Neuronal stem cell (in vitro differentiated cells): ENCODE measurements around the gene SLFN13.

Experiments
- DNase-seq: peaks from one replicate; pipeline ENCODE4 v3.0.0-alpha.2; 2013; ENCODE audit warnings: low spot score
- H2AFZ ChIP-seq: one replicate; pipeline ENCODE4 v1.6.1; 2013; ENCODE audit warnings: mild to moderate bottlenecking, low read length, inconsistent platforms
- H2AK5ac ChIP-seq: 2 replicates; pipeline ENCODE4 v1.6.1; 2013; ENCODE audit warnings: low read depth, mild to moderate bottlenecking, inconsistent platforms, low read length, moderate library complexity, mixed read lengths
- H2BK120ac ChIP-seq: 2 replicates; pipeline ENCODE4 v1.6.1; 2013; ENCODE audit warnings: low read depth, mild to moderate bottlenecking, inconsistent platforms, low read length, moderate library complexity, mixed read lengths
- H2BK12ac ChIP-seq: one replicate; pipeline ENCODE4 v1.6.1; 2013; ENCODE audit warnings: low read length, inconsistent platforms
- H2BK15ac ChIP-seq: 2 replicates; pipeline ENCODE4 v1.6.1; 2013; ENCODE audit warnings: mild to moderate bottlenecking, low read length, inconsistent platforms, mixed read lengths
- H2BK5ac ChIP-seq: one replicate; pipeline ENCODE4 v1.6.1; 2013; ENCODE audit warnings: inconsistent platforms, mild to moderate bottlenecking, low read length, moderate library complexity
- H3K14ac ChIP-seq: one replicate; pipeline ENCODE4 v1.6.1; 2013; ENCODE audit warnings: low read length, inconsistent platforms
- H3K18ac ChIP-seq: 2 replicates; pipeline ENCODE4 v1.6.1; 2013; ENCODE audit warnings: low read length, inconsistent platforms
- H3K23ac ChIP-seq: 2 replicates; pipeline ENCODE4 v1.6.1; 2013; ENCODE audit warnings: low read depth, mild to moderate bottlenecking, mixed read lengths, low read length, inconsistent platforms; ENCODE audit not compliant: poor library complexity
- H3K27ac ChIP-seq: replicated peaks from 3 replicates; pipeline ENCODE4 v1.5.1; 2013; ENCODE audit warnings: low read length, inconsistent platforms
- H3K27me3 ChIP-seq, 3 experiments: 2 replicates each; pipeline ENCODE4 v1.6.1; 2013; ENCODE audit warnings: low read length in 3 of 3, mild to moderate bottlenecking in 2 of 3, inconsistent platforms in 1 of 3, low read depth in 1 of 3, mixed read lengths in 1 of 3, moderate library complexity in 1 of 3; ENCODE audit not compliant: control insufficient read depth in 3 of 3, insufficient read depth in 3 of 3
- H3K36me3 ChIP-seq, 2 donors: replicated peaks in 1 of 2; 2 replicates each; pipeline ENCODE4 v1.6.1; 2013; ENCODE audit warnings: low read length in 2 of 2; ENCODE audit not compliant: control insufficient read depth in 2 of 2, insufficient read depth in 2 of 2
- H3K4ac ChIP-seq: 2 replicates; pipeline ENCODE4 v1.6.1; 2013; ENCODE audit warnings: inconsistent platforms, mild to moderate bottlenecking, low read length, moderate library complexity
- H3K4me1 ChIP-seq, 2 donors: 1 replicate in 1 of 2; 2 replicates in 1 of 2; pipeline ENCODE4 v1.6.1; 2013; ENCODE audit warnings: low read length in 2 of 2, low read depth in 1 of 2; ENCODE audit not compliant: control insufficient read depth in 2 of 2, insufficient read depth in 1 of 2
- H3K4me2 ChIP-seq: one replicate; pipeline ENCODE4 v1.6.1; 2013; ENCODE audit warnings: mild to moderate bottlenecking, low read length, inconsistent platforms; ENCODE audit not compliant: insufficient read depth, poor library complexity, severe bottlenecking
- H3K4me3 ChIP-seq, 2 donors: 2 replicates each; pipeline ENCODE4 v1.5.1; 2013; ENCODE audit warnings: low read length in 2 of 2, mild to moderate bottlenecking in 2 of 2, inconsistent platforms in 1 of 2, moderate library complexity in 1 of 2
- H3K79me1 ChIP-seq: one replicate; pipeline ENCODE4 v1.6.1; 2013; ENCODE audit warnings: low read depth, mild to moderate bottlenecking, inconsistent platforms, low read length, moderate library complexity
- H3K9ac ChIP-seq: one replicate; pipeline ENCODE4 v1.6.1; 2013; ENCODE audit warnings: mild to moderate bottlenecking, low read depth, low read length, inconsistent platforms; ENCODE audit not compliant: poor library complexity
- H3K9me3 ChIP-seq, 2 donors: replicated peaks in 1 of 2; 2 replicates each; pipeline versions ENCODE3 to v1.6.1; 2013; ENCODE audit warnings: low read length in 2 of 2, mild to moderate bottlenecking in 2 of 2, inconsistent platforms in 1 of 2, low read depth in 1 of 2, mixed read lengths in 1 of 2, moderate library complexity in 1 of 2; ENCODE audit not compliant: control insufficient read depth in 2 of 2, insufficient read depth in 1 of 2
- H4K8ac ChIP-seq: one replicate; pipeline ENCODE4 v1.6.1; 2013; ENCODE audit warnings: low read depth, mild to moderate bottlenecking, inconsistent platforms, low read length, moderate library complexity
- H4K91ac ChIP-seq: one replicate; pipeline ENCODE4 v1.6.1; 2013; ENCODE audit warnings: low read length, low read depth, mild to moderate bottlenecking, inconsistent platforms; ENCODE audit not compliant: poor library complexity
- WGBS, 2 donors: extraction: QIAGEN DNeasy Blood & Tissue Kit; methylation state at CpG; one replicate each; pipeline ENCODE4 v1.1.7; 2013; ENCODE audit warnings: missing lambda C conversion rate in 2 of 2, mixed read lengths in 1 of 2; ENCODE audit not compliant: insufficient read length in 2 of 2, insufficient replicate concordance in 1 of 2; ENCODE audit errors: extremely low coverage in 2 of 2; 5-methylcytosine and 5-hydroxymethylcytosine counted together

SLFN13 gene

GRCh38 chr17:35433075-35433894 lies 15.3 kb downstream of the SLFN13 start:
- Histone ChIP-seq H3K14ac (no peak overlapping the region), H4K8ac (no peak overlapping the region), H3K4me3 (no peak overlapping the region), H3K4me2 (peak overlapping the region; percentile 43), H2BK120ac (no peak overlapping the region), H3K18ac (peak overlapping the region; percentile 91), H2BK5ac (peak overlapping the region; percentile 49), H3K23ac (no peak overlapping the region), H3K4ac (no peak overlapping the region), H2AFZ (peak overlapping the region; percentile 63), H2AK5ac (no peak overlapping the region), H3K4me1 (peaks cover 9 to 14% of the 10 kb centered on the region in 2 donors), H3K9me3 (no peaks in the 10 kb centered on the region), H2BK15ac (no peak overlapping the region), H3K9ac (no peak overlapping the region), H3K27me3 (no peaks in the 10 kb centered on the region), H3K36me3 (no peaks in the 10 kb centered on the region), H2BK12ac (no peak overlapping the region), H3K27ac (peak overlapping the region; percentile 93), H4K91ac (no peak overlapping the region), H3K79me1 (peaks cover 4% of the 10 kb centered on the region)
- no CpG with 5 or more reads among the region's 19 CpGs for WGBS, 2 donors
- DNase-seq = peak; percentile 68

DNA sequence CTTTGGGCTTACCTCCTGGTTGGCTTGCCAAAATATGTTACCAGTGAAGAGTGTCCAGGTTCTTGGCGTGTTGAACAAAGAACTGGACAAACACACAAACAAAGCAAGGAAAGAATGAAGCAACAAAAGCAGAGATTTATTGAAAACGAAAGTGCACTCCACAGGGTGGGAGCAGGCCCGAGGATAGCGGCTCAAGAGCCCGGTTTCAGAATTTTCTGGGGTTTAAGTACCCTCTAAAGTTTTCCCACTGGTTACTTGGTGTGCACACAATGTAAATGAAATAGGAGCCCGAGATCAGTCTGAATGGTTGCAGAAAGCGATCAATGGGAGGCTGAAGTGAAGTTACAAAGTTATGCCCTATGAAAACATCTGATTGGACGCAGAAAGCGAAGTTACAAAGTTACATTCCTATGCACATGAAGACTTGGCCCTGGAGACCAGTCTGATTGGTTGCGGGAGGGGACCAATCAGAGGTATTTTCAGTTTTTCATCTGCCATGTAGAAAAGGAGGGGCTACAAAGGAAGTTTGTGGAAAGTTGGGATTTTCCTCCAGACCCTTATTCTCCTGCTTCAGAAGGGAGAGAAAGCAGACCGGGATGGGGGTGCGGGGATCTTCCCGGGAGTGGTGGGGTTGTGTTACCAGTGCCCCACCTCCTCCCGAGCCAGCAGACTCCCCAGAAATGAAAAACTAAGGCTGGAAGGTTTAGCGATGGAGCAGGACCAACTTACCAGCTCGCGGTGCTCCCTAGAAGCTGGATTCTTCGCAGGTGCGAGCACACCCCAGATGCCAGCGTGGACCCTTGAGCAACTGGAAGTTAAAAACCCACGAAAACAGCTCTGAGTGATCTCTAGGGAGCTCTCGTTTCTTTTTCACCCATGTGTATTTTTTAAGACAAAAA lies 16.1 kb downstream of the SLFN13 start, which contains the start of gene SLFN12:
TSS of gene SLFN12 (minus strand) at position 325 of the 899 bp plus-strand sequence. CDS start 9,472 bp downstream, outside the sequence.
- Histone ChIP-seq H3K4ac (no peak within 1 kb of the TSS), H2AFZ (peak within 1 kb of the TSS; percentile 63), H3K4me2 (peak within 1 kb of the TSS; percentile 55), H3K4me1 (peaks cover 9 to 14% of the 10 kb centered on the region in 2 donors), H3K14ac (no peak within 1 kb of the TSS), H3K9me3 (no peaks in the 10 kb centered on the region), H4K91ac (no peak within 1 kb of the TSS), H4K8ac (no peak within 1 kb of the TSS), H2BK120ac (no peak within 1 kb of the TSS), H3K27me3 (no peaks in the 10 kb centered on the region), H3K18ac (peak within 1 kb of the TSS; percentile 91), H2AK5ac (peak within 1 kb of the TSS; percentile 9), H3K27ac (peak within 1 kb of the TSS; percentile 93), H2BK5ac (peak within 1 kb of the TSS; percentile 49), H2BK12ac (no peak within 1 kb of the TSS), H2BK15ac (no peak within 1 kb of the TSS), H3K79me1 (peaks cover 4% of the 10 kb centered on the region), H3K9ac (no peak within 1 kb of the TSS), H3K4me3 (peak within 1 kb of the TSS; percentile 27 to 74), H3K36me3 (no peaks in the 10 kb centered on the region), H3K23ac (no peak within 1 kb of the TSS)
- no CpG with 5 or more reads among the region's 22 CpGs for WGBS, 2 donors
- peak; percentile 63 for DNase-seq

GRCh38 chr17:35429702-35430101 lies 18.9 kb downstream of the SLFN13 start:
- no CpG with 5 or more reads among the region's 2 CpGs for WGBS, 2 donors
- Histone ChIP-seq H2BK15ac (no peak overlapping the region), H3K4me3 (no peak overlapping the region), H3K36me3 (no peaks in the 10 kb centered on the region), H3K14ac (no peak overlapping the region), H2BK12ac (no peak overlapping the region), H4K91ac (no peak overlapping the region), H3K4me2 (no peak overlapping the region), H2AFZ (no peak overlapping the region), H2BK120ac (no peak overlapping the region), H3K9me3 (no peaks in the 10 kb centered on the region), H3K27ac (no peak overlapping the region), H4K8ac (no peak overlapping the region), H3K18ac (no peak overlapping the region), H2BK5ac (no peak overlapping the region), H3K9ac (no peak overlapping the region), H3K4me1 (peaks cover 9 to 14% of the 10 kb centered on the region in 2 donors), H3K27me3 (no peaks in the 10 kb centered on the region), H2AK5ac (no peak overlapping the region), H3K79me1 (peaks cover 4% of the 10 kb centered on the region), H3K4ac (no peak overlapping the region), H3K23ac (no peak overlapping the region)
- no peak for DNase-seq

DNA sequence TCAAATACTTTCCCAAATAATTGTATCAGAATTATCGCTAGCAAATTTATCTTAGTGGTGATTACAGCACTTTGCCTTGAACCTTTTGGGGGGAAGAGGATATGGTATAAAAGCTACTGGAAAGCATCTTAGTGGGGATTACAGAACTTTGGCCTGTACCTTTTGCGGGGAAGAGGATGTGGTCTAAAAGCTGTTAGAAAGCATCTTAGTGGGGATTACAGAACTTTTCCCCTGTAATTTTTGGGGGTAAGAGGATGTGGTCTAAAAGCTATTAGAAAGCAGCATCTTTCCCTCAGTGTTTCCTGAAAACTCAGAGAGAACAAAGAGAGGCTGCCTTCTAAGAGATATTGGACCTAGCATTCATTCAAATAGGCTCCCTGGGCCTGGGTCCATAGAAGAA lies 20.3 kb downstream of the SLFN13 start:
- Histone ChIP-seq H3K23ac (no peak overlapping the region), H3K4me2 (no peak overlapping the region), H3K36me3 (no peaks in the 10 kb centered on the region), H3K9ac (no peak overlapping the region), H2BK15ac (no peak overlapping the region), H3K9me3 (no peaks in the 10 kb centered on the region), H2BK120ac (no peak overlapping the region), H3K4ac (no peak overlapping the region), H4K91ac (no peak overlapping the region), H3K14ac (no peak overlapping the region), H3K27me3 (no peaks in the 10 kb centered on the region), H4K8ac (no peak overlapping the region), H2AFZ (no peak overlapping the region), H3K4me1 (peaks cover 2 to 6% of the 10 kb centered on the region in 2 donors), H3K27ac (no peak overlapping the region), H2AK5ac (no peak overlapping the region), H3K4me3 (no peak overlapping the region), H3K79me1 (peaks cover 4% of the 10 kb centered on the region), H2BK12ac (no peak overlapping the region), H3K18ac (no peak overlapping the region), H2BK5ac (no peak overlapping the region)
- no CpG with 5 or more reads among the region's 2 CpGs for WGBS, 2 donors
- DNase-seq = no peak
